Activated effector memory CD4-positive, alpha-beta T cell treated with anti-CD3 and anti-CD28 coated beads, Interleukin-2, amount 50 U/mL, for 16 hours (primary cell): ENCODE data around the gene C1QL1.

Experiments
- DNase-seq: peaks from one replicate; pipeline ENCODE4 v3.0.0-alpha.2; 2020

C1QL1 gene

DNA sequence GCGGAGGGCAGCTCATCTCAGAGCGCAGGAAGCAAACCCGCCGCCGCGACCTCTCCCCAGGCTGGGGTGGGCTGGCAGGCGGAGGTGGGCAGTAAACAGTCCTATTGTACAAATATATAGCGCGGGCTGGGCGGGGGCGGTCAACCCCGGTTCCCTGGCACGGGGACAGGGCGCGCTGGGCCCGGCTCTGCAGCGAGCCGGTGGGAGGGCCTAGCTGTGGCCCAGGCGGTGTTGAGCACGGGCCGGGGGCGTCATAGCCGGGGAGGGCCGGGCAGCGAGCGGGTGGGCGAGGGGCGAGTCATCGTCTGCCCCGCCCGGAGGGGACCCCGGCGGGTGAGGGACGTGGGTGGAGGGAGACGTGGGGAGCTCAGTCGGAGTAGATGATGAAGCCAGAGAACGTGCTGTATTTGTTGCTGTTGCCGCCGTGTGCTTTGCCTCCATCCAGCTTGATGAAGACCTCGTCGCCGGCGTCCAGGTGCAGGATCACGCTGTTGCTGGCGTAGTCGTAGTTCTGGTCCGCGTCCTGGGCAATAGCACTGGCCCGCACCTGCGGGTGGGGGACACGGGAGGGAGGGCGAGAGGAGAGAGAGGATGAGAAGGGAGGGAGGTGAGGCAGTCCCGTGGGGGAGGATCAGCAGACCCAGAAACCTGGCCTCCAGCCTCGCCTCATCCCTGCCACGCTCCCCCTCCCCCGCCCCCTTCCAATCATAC lies 8.1 kb downstream of the C1QL1 start:
- peak; percentile 71 for DNase-seq

DNA sequence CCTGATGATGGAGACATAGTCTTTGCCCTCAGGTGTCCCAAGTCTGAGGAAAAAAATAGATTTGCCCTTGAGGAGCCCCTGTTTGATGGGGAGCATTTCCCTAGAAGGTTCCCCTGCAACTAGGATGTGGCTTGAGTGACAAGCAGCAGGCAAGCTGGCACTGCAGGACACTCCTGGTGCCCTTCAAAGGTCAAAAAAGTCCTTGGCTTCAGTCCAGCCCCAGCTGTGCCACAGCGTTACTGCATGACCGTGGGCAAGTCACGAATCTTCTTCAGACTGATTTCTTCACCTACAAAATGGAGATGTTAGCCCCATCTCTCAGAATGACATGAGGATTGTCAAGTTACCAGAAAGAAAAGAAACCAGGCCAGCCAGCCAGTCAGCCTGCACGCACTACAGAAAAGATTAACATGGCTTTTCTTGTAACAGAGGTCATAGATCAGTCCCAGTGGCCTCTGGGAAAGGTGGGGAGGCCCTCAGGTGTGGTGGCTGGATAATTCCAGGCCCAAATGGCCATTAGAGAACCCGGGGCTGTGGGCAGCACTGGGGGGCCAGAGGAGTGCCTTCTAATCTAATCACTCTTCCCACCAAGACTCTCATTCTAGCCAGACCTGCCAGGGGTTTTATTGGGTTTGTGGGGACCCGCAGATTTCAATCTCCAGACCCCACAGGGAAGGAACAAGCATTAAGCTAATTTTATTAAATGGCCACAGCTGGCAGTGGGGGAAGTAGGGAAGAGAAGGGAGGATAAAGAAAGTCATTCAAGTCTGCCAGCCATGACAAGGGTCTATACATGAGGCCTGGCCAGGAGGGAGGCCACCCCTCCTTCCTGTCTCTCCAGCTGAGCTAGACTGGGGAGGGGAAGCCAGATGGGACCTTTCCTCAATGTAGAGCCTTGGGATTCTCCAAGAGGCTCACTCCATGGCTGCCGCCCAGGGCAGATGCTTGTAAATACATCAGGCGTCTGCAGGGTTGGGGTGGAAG lies 10.8 kb downstream of the C1QL1 start:
- no peak for DNase-seq

DNA sequence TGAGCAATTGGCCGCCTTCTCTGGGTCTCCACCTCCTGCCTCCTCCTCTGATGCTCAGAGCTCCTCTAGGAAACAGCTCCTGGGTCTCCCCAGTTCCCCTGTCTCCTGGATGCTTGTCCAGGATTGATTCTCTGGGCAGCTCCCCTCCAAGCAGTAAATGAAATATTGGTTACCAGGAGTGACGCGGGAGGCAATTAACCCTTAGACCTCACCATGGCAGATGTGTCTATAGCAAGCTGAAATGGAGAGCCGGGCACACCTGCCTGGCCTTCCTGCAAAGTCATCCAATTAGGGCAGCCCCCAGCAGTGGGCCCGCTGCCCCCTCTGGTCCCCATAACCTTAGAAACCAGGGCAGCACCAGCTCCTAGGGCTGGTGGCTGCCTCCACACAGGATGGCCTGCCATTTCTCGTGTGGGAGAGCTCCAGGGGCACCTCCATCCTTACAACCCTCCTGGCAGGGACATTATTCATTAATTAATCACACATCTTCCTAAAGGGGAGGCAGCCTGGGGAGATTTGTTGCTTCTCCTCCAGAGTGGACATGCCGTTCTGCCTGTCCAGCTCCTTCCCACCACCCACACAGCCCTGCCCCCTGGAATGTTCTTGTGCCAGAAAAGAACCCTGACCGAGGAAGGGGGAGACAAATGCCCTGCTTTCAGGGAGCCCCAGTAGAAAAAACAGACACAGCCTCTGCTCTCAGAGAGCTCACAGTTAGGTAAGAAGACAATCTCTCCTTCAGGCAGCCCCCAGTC lies 12.3 kb downstream of the C1QL1 start:
- no peak for DNase-seq

DNA sequence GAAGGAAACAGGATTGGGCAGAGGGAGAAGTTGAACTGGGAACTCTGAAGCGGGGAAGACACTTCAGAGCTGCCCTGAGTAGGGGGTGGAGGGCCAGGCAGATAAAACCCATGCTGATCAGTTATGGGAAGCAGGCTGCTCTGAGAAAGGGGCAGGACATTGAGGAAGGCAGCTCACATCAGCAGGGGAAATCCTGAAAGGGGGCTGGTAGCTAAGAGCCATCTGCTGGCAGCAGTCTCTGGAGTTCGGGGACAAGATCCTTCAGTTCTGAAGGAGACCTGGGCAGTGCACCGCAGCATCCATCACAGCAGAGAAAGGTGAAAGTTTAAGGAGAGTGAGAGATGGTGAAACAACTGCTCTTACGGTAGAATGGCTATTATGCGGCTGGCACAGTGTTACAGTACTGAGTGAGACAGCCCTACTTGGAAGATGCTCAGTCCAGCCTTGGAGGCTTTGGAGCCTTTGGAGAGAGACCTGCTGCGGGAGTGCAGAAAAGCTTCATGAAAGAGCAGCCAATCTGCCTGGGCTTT lies 15.1 kb downstream of the C1QL1 start:
- DNase-seq, result peak; percentile 42

DNA sequence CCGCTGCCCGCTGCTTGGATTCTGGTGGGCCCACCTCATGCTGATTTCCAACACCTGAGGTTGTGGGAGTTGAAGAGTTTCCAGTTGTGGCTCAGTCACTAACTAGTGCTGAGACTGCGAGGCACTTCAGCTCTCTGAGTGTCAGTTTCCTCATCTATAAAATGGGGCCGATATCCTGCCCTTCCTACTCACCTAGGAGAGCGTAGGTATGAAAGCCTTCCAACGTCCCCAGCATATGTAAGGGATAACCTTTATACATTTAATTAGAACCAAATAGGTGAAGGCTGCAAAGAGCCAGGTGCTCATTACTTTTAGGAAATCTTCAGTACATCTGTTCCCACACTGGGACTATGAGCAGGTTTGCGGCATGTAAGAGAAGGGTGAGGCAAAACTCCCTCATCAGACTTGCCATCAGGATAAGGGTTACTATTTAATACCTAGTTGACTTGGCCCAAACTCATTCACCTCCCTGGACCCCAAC lies 19.7 kb downstream of the C1QL1 start:
- DNase-seq, result no peak

DNA sequence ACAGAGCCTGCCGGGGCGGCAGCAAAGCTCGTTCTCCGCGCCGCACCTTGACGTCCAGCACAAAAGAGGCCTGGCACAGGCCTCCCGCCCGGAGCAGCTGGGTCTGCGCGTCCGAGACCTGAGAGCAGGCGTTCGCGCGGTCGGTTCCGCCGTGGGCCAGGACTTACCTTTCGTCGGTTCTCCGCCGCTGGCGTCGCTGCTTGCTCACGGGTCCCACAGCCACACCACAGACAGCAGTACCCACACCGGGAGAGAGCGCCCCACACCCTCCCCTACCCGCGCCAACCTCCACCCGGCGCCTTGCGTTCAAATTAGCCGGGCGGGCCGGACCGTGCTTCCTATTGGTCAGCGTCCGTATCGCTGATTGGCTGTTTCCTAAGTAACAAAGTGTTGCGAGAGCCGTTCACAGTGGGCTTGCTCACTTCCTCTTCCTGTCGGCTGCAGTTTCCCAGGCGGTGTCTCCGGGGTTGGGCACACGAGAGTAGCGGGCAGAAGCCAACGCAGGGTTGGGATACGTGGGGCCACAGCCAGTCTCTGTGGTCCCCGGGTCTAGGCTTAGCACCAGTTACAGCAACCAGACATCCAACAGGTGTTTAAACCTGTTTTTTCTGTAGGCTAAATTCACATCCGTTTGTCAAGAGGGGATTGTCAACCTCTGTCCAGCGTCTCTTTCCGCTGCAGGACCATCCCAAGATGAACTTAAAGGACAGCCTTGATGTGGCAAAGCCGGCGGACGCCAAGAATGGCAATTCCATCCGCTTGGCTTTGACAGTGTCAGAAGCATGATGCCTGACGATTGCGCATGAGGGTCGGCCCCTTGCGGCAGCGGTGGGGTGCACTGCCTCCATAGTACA lies 20.4 kb downstream of the C1QL1 start, which contains the start of gene KIF18B:
Gene KIF18B, minus strand, starts transcription at position 313 of the 854 bp plus-strand sequence. CDS start 11,429 bp downstream, outside the sequence.
- DNase-seq, result peak; percentile 95

DNA sequence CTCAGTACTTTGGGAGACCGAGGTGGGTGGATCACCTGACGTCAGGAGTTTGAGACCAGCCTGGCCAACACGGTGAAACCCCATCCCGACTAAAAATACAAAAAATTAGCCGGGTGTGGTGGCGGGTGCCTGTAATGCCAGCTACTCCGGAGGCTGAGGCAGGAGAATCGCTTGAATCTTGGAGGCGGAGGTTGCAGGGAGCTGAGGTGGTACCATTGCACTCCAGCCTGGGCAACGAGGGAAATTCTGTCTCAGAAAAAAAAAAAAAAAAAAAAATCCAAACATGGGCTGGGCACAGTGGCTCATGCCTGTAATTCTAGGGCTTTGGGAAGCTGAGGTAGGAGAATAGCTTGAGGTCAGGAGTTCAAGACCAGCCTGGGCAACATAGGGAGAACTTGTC lies 22.5 kb downstream of the C1QL1 start:
- DNase-seq, result peak; percentile 14

DNA sequence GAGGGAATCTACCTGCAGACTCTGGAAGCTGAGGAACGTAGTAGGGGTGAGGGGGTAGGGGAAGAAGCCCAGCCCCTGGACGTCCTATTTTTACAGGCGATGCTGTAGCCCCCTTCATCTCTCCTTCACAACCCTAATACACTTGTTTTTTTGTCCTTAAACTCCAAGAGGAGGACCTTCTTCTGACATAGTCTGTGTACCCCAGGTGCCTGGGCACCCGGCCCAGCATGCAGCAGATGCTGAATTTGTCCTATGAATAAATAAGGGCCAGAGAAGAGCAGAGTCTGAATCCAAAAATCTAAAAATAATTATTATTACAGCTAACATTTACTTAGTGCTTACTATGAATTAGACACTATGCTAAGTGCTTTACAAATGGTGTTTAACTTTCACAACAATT lies 25.6 kb downstream of the C1QL1 start:
- peak; percentile 45 for DNase-seq

DNA sequence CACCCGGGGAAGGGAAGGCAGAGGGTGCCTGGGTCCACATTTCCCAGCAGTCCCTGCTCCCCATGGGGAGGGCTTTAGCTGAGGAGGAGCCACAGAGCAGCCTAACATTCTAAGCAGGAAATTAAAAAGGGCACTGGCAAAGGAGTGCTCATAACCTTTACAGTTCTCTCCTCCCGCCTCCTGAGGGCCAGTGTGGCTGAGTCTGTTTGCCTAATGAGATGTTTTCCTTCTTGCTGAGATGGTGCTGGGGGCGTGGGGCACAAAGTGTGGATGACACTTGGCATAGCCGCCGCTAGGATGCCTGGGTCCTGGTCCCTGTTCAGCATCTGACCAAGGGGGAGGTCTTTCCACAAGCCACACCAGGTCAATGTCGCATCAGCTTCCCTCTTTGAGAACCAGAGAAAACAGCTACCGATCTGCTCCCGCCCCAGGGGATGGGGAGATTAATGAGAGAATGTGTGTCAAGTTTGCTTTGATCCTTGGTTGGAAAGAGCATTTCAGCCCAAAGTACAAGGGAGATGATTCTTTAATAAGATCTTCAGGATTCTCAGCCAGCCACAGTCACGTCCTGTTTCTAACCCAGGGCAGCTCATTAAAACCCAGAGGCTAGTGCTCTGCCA lies 26.3 kb downstream of the C1QL1 start:
- DNase-seq, result peak; percentile 57

DNA sequence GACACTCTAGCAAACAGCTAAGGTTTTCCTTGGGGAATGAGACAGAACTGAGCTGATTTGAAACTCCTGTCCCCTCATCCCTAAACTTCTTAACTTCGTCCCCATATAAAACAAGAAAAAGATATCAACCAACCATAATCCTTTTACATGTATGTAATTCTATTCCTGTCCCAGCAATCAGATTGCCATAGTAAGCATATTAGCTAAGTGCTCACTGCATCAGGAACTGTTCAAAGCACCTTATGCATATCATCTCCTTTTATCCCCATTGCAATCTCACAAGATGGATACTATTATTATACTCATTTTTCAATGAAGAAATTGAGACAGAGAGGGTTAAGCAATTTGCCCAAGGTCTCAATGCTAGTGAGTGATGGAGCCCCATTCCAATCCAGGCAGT lies 27.3 kb downstream of the C1QL1 start:
- DNase-seq, result no peak

DNA sequence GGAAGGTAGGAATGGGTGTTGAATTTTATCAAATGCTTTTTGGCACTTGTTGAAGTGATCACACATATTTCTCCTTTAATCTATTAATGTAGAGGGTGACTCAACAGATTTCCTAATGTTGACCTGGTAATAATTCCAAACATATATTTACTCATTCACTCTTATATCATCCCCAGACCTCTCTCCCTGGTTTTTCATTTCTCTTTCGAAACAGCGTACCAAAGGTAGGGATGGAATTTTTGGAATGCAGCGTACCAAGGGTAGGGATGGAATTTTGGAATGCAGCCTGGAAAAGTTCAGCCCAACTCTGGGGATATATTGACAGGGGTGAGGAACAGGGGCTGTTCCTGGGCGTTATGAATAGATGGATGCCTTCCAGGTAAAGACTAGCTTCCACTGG lies 27.8 kb downstream of the C1QL1 start:
- DNase-seq, result peak; percentile 17

DNA sequence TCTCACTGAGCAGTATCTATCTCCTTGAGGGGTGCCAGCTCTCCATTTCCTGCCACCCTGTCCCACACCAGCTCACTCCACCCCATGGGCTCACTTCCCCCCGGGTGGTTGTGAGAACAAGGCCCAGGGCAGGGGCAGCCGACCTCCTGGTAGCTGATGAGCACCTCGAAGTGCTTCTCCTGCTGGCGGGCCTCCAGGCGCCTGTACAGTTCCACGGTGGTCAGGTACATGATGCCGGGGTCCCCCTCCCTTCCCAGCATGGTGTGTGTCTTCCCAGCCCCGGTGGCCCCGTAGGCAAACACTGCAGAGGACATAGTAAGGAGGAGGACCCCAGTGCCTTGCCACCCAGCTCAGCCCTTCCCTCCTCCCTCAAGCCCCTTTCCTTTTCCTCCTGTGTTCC lies 33.0 kb downstream of the C1QL1 start:
- peak; percentile 61 for DNase-seq

DNA sequence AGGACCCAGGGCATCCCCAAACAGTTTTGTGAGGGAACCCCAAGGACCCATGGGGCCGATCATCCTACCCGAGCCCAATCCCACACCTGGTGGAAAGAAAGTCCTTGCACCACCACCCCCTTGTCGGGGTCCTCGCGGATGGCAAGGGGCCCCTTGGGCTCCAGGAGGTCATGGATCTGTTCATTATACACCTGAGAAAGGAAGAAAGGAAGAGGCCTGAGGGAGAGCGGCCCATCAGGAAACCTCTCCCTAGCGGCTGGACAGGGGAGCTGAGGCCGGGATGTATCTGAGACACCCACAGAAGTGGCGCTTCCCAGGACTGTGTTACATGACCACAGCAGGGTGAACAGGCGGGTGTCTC lies 33.4 kb downstream of the C1QL1 start:
- peak; percentile 57 for DNase-seq

DNA sequence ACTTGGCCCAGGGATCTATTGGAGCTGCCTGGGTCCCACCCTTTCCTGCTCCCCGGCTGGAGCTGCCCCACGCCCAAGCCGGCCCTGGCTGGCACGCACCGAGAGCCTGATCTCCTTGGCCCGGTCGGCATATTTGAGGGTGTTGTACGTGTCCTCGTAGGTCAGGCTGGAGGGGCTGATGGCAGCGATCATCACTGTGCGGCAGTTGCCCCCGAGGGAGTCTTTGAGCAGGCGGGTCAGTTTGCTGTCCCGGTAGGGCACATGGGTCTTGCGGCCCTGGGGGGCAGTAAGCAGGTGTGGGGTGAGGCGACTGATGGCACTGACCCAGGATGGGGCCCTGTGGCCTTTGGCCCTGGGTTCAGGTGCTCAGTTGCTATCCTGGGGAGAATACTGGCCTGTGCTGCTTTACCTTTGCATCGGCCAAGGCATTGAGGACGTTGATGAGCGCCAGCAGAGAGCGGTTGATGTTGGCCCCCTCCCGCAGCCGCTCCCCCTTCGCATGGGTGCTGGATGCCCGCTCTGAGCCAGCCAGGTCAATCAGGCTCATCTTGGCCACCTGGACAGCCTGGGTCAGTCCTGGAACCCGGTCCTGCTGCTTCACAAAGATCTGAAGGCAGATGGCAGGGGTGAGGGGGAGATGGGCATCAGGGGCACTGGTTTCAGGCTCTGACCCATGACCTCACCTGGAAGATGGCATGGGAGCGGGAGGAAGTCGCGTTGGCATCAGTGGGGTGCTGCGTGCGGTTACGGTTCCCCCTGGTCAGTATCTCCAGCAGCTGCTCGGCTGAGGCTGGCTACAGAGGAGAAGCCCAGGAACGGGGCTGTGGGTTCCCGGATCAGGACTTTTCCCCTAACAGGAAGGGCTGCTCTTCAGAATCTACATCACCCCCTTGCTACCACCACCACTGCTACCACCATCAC lies 34.0 kb downstream of the C1QL1 start:
- DNase-seq, result peak; percentile 57

DNA sequence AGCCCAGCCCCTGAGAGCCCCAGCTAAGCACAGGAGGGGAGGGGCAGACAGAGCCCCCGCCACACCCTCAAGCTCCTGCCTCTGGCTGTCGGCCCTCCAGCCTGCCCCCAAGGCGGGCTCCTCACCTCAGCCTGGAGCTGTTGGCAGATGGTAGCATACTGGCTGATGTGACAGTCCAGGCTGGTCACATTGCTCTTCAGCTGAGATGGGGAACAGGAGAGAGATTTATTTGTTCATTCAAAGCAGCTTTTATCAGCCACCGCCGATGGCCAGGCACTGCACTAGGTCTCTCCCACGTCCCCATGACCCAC lies 35.4 kb downstream of the C1QL1 start:
- DNase-seq, result peak; percentile 54

DNA sequence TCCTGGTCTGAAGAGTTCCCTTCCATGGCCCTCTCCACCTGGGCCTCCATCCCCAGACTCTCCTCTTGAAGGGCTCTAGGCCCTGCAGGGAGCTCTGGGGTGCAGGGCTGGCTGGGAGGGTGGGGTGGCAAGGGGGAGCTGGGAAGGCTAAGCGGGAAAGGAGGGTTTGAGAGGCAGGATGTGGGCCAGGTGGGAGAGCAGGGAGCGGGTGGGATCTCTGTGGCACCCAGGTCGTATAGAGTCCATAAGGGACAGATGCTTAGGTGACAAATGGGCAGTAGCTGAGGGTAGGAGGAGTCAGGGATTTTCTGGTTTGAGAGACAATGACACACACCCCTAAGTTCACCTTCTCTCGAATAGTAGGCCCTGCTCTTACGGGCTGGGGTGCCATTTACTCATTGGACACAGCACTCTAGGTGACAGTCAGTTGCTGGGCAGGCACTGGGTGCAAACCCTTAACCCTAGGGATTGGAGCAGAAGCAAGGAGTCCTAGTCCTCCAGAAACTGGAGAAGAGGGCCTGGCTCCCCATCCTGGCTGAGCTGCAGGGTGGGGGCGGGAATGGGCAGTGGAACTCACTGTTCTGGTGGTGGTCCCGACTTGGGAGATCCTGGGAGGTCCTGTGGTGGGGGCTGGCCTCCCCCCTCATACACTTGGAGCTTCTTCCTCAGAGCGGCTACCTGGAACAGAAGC lies 35.9 kb downstream of the C1QL1 start:
- peak; percentile 52 for DNase-seq

DNA sequence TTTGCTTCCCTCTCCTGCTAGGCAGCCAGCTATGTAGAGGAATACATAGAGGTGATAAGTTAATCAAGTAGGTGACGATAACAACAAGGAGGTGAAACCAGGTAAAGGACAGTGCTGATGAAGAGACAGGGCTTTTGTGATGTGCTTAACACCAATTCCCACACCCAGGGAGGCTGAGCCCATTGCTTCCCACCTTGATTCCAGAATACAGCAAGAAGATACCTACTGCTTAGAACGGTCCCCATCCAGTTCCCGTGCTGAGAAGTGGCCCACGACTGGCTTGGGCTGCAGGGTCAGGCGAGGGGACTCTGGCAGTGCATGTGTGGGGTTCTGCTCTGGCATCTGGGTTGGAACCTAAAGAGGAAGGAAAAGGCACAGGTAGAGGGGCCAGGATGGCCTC lies 36.7 kb downstream of the C1QL1 start:
- DNase-seq, result peak; percentile 34

DNA sequence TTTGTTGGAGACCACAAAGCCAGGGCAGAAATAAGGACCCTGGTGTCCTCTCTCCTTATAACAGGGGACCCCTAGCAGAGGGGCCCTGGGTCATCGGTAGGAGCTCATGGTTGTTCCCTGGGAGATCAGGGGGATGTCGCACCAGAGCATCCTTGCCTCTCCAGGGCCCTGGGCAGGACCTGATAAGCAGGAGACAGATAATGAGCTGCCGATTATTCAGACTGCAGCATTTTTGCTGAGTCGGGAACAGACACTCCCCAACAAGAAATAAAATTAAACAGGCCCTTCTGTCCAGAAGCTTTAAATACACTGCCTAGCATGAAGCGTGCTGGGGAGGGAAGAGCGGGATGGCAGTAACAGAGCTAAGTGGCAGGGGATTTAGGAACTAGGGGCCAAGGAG lies 37.4 kb downstream of the C1QL1 start:
- DNase-seq, result peak; percentile 28

DNA sequence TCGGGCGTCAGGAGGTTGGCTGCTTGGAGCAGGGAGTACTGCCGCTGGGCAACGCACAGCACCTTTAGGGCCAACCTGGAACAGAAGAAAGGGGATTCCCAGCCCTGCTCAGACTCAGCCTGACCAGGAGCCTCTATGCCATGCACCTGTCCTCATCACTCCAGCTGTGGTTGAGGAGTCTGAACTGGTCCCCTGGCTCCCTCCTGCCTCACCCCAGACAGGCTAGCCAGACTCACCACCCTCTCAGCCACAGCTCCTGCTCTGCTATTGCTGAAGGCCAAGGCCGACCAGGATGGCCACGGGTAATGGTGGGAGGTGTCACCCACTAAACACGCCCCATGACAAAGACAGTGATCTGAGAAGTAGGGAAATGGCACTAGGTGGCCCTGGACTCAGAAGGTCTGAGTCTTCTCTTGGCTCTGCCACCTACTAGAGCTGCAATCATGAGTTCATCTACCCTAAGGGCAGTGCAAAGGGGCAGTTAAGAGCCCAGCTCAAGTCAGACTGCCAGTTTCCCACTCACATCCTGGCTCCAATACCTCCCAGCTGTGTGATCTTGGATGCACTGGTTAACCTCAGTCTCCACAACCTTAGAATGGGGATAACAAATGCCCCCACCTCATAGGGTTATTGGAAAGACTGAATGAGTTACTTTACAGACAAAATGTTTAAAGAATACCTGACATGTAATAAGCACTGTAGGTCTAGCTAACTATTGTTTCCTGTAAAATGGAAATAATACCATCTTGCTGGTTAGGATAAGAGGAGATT lies 39.0 kb downstream of the C1QL1 start:
- DNase-seq, result peak; percentile 59
